Measurements from ENCODE around the gene AGTRAP.

- TF ChIP-seq CTCF (IDR thresholded peaks at IDR 0.05) (no peak), POLR2A (IDR thresholded peaks at IDR 0.05) (no peak)
Observed at GRCh38 chr1:11725616-11726015, 10.3 kb upstream of the AGTRAP start.

All from uterus (tissue), 2 donors.